Central memory CD4-positive, alpha-beta T cell (primary cell): ENCODE data around the gene RAPGEF2.

Experiments
- DNase-seq: peaks from one replicate; pipeline ENCODE4 v3.0.0; 2022

The RAPGEF2 gene

DNA sequence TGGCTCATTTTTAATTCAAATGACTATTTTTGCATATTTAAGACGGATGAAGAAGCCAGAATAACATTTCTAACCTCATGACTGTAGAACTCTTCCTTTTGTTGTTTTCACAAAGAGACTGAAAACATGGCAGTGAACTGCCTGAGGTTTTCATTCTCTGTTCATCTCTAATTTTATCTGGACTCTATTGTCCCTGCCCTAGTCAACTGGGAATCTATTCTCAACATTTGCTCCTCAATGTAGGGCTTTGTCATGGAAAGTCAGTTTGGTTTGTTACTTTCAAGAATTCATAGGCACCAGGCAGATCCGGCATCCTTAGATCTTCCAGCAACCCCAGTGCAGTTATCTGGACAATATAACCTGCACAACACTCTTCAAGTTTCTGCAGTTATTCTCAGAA is 277.0 kb downstream of the RAPGEF2 start:
- no peak for DNase-seq

DNA sequence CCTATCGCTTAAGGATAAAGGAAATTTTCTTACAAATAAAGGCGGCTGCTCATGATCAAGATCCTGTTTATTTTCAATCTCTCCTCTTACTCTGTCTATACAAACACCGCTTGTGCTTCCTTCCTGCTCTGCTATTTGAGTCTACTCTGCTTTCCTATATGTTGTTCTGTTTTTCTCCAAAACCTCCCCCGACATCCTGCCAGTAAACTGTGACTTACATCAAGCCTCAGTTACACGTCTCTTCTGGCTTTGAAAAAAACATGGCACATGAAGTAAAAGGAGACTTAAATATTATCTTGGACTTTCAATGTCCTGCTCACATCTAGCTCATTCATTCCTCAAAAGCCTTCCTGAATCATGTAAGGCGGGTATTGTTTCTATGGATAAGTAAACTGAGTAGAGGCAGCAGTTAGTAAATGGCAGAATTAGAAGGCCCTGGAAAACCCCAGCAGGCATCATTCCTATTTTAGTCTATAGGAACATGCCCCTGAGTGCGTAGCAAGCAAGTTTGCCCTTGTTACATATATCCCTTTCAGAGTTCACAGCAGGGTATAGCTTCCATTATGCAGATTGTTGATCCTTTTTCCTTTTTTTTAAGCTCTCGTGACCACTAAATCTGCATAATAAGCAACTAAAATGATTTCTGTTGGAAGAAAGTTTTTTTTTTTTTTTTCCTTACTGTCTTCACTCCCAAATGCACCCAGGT is 280.1 kb downstream of the RAPGEF2 start:
- DNase-seq, result no peak

DNA sequence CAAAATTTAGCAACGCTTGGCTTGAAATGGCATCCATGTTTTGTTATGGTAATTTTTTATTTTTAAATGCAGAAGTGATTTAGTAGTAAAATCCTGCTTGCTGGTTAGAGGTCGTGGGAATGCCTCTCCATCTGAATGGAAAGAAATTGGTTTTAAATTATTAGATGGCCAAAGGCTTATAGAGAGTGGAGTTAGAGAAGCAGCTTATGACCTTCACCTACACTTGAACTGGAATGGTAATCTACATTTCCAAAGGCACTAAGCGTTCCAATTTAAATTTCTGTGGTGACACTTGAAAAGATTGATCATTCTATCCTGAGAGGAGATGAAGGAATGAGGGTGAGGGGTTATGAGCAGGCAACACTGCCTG is 280.7 kb downstream of the RAPGEF2 start:
- no peak for DNase-seq

DNA sequence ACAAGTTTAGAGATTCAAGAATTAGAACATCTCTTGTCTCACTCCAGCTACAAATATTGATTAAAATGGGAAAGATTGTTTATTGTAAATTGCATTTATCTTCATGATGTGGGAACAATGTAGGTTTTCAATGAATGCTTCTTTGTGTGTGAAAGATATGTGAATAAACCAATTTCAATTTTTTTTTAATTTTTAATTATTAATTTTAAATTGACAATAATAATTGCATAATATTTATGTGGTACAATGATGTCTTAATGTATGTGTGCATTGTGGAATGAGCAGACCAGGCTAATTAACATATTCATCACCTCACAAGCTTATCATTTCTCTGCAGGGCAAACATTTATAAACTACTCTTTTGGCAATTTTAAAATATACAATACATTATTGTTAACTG is 281.1 kb downstream of the RAPGEF2 start:
- no peak for DNase-seq

DNA sequence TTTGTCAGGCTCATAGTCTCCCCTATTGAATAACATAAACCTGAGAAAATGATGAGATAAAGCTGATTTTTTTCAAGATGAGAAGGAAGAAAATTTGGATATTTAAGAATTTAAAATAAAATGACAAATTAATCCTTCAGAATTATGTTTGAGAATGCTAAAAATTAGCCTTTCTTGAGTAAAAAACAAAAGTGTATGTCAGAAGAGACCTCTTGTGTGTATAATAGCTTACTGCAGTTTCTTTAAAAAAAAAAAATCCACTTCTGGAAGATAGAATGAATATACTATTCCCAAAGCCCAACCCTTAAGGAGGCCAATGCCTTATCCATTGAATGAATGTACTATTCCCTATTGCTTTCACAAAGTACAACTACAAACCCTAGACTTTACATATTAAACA is 281.8 kb downstream of the RAPGEF2 start:
- DNase-seq, result no peak

DNA sequence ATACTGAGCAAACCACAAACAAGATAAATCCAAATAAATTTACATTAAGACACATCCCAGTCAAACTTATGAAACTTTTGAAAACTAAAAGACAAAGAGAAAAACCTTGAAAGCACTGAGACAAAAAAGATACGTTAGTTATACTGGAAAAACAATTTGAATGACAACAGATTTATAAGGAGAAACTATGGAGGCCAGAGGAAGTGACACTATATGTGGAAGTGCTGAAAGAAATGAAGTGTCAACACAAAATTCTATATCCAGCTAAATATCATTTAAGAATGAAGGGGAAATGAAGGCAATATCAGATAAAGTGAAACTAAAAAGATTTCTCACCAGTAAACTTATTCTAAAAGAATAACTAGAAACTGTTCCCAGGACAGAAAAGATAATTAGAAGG is 283.7 kb downstream of the RAPGEF2 start:
- no peak for DNase-seq

DNA sequence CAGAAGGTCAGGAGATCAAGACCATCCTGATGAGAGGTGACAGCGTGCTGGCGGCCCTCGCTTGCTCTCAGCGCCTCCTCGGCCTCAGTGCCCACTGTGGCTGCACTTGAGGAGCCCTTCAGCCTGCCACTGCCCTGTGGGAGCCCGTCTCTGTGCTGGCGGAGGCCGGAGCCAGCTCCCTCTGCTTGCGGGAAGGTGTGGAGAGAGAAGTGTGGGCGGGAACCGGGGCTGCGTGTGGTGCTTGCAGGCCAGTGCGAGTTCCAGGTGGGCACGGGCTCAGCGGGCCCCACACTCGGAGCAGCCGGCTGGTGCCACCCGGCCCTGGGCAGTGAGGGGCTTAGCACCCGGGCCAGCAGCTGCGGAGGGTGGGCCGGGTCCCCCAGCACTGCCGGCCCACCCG is 286.9 kb downstream of the RAPGEF2 start:
- DNase-seq, result no peak

DNA sequence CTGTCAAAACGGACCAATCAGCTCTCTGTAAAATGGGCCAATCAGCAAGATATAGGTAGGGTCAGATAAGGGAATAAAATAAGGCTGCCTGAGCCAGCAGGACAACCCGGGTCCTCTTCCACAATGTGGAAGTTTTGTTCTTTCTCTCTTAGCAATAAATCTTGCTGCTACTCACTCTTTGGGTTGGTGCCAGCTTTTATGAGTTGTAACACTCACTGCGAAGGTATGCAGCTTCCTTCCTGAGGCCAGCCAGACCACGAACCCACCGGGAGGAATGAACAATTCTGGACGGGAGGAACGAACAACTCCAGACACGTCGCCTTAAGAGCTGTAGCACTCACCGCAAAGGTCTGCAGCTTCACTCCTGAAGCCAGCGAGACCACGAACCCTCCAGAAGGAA is 287.8 kb downstream of the RAPGEF2 start:
- no peak for DNase-seq

DNA sequence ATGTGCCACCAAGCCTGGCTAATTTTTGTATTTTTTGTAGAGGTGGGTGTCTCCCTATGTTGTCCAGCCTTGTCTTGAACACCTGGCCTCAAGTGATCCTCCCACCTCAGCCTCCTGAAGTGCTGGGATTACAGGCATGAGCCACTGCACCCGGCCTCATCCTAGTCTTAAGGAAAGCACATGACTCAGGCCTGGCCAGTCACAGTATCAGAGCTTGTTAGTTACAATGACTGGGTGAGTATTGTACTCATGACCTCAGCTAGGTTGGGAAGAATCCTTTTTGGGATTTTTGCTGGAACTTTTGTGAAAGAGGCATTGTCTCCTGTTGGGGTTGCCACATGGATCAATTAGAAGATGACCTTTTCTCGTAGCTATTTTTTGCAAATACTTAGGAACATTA is 292.8 kb downstream of the RAPGEF2 start:
- DNase-seq, result no peak

DNA sequence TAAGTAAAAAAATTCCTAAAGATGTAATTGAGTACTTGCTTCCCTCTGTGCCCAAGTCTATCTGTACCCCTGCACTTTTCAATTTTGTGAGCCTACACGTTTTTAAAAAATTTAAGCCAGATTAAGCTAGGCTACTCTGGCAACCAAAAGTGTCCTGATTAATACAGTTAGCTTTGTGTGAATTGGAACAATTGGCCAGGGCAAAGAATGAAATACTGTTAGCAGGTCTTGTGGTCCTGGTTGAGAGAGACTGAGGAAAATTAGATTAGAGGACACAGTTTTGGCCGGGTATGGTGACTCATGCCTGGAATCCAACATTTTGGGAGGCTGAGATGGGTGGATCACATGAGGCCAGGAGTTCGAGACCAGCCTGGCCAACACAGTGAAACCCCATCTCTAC is 293.3 kb downstream of the RAPGEF2 start:
- no peak for DNase-seq

DNA sequence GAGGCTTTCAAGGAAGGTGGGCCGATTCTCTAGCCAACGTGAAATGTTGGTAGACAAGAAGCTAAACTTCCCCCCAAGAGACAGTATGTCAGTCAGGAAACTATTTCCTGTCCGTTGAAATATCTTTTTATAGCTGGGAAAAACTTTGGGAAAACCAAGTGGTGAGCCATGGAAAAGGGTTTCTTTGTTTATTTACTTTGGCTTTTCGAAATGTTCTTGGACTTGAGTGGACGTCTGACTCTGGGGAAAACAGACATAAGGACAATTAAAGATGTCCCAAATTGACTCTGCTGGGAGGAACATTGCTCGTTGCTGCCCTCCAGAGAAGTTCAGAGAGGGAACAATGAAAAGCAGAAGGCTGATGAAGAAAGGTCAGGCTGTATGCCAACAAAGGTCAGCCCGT is 295.4 kb downstream of the RAPGEF2 start:
- no peak for DNase-seq

DNA sequence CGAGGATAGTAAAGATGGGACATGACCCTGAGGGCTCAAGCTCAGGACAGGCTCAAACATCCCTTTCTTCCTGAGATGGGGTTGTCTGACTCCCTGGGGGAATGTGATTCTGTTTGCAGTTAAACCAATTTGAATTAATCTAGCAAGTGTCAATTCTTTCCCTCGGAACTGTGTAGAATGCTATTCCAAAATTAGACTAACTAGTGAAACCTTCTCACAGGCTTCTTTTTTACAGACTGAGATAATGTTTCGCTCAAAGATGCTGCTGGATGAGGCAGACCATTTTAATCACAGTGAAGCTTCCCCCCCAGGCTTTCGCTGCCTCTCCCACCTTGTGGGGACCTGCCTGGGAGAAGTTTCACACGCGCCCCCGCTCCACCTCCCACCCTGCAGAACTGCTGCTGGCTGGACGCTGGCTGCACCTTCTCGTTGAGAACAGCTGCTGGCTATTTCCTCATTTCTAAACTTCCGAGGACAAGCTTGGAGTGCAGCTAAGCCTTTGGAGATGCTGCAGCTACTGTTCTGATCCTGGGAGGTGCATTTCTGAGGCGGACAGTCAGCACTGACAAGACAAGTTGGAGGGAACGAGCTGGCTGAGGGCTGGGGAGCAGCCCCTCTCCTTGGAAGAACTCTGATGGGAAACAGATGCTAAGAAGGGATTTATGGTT is 297.8 kb downstream of the RAPGEF2 start:
- no peak for DNase-seq

DNA sequence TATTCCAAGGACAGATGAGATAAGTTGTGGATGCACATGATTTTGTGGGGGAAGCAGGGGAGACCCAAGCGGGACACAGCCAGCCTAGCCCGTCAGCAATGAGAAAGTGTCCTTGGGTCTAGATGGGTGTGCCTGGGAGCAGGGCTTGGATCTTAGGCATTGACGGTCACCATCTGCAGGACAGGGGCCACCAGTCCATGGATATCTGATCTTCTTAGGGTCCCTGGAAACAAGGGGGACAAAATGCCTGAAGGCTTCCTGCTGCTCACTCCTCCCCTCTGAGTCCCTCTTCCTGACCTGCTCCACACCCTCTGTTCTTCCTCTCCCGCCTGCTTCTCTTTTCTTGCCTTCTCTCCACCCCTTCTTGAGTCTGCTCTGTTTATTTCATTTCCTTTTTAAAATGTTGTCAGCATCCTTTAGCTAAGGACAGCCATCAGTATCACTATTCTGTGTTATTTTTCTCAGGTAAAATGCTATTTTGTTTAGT is 298.4 kb downstream of the RAPGEF2 start:
- no peak for DNase-seq

DNA sequence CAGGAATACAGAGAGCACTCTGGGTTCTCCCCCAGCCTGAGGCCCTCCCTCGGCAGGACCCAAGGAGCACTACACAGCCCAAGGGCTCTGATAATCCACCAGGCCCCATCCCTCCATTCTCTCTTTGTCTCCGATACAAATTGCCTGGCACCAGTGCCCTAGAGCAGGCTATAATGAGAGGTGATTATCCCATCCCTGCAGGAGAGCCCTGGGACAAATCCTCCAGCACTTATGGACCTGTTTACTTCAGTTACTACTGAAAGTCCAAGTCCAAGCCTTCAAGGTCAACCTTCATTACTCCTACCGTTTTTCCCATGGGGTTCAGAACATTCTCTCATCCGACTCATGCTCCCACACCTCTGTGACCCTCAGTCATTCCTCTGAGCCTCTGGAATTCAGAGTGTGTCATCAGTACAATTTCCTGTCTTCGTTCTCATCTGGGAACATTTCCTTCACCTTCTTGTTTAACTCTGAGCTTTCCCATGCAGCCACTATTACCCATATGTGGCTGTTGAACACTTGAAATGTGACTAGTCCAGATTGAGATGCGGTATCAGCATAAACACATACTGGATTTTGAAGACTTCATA is 299.0 kb downstream of the RAPGEF2 start:
- DNase-seq, result no peak
